MM.1S (cell line): ENCODE measurements around the gene TARS1.

Experiments used
- DNase-seq: peaks from one replicate; pipeline ENCODE4 v3.0.0-alpha.2; 2015
- H2AFZ ChIP-seq: fragments of 300-600 bp; sonication (generic); 2 replicates; pipeline ENCODE4 v1.6.0; 2016; ENCODE audit warnings: antibody characterized with exemption, low read length
- H3F3A ChIP-seq: fragments of 300-600 bp; sonication (generic); 2 replicates; pipeline ENCODE4 v1.6.1; 2016; ENCODE audit warnings: mild to moderate bottlenecking, antibody characterized with exemption, low read length, moderate library complexity, mixed read lengths; ENCODE audit not compliant: insufficient read depth
- H3K27ac ChIP-seq: fragments of 300-600 bp; sonication (generic); 2 replicates; pipeline ENCODE4 v1.5.1; 2016; ENCODE audit warnings: mild to moderate bottlenecking, low read length
- H3K27me3 ChIP-seq: fragments of 300-600 bp; sonication (generic); replicated peaks from 2 replicates; pipeline ENCODE4 v1.6.0; 2016; ENCODE audit warnings: low read length; ENCODE audit not compliant: insufficient read depth
- H3K36me3 ChIP-seq: fragments of 300-600 bp; sonication (generic); replicated peaks from 2 replicates; pipeline ENCODE4 v1.6.1; 2016; ENCODE audit warnings: mild to moderate bottlenecking, low read length, mixed read lengths; ENCODE audit not compliant: insufficient read depth
- H3K4me1 ChIP-seq: fragments of 300-600 bp; sonication (generic); 2 replicates; pipeline ENCODE4 v1.6.1; 2016; ENCODE audit warnings: low read length, mixed read lengths
- H3K4me2 ChIP-seq: fragments of 300-600 bp; sonication (generic); 2 replicates; pipeline ENCODE4 v1.6.0; 2016; ENCODE audit warnings: low read depth, low read length
- H3K4me3 ChIP-seq: fragments of 300-600 bp; sonication (generic); 2 replicates; pipeline ENCODE4 v1.5.1; 2016; ENCODE audit warnings: low read length, mixed read lengths
- H3K79me2 ChIP-seq: fragments of 300-600 bp; sonication (generic); 2 replicates; pipeline ENCODE4 v1.6.1; 2016; ENCODE audit warnings: mixed run types, low read length, mixed read lengths
- H3K9ac ChIP-seq: fragments of 300-600 bp; sonication (generic); 2 replicates; pipeline ENCODE4 v1.6.1; 2016; ENCODE audit warnings: low read length, mixed read lengths
- H3K9me2 ChIP-seq: fragments of 300-600 bp; sonication (generic); replicated peaks from 2 replicates; pipeline ENCODE4 v1.6.1; 2016; ENCODE audit warnings: mild to moderate bottlenecking, low read length, mixed read lengths; ENCODE audit not compliant: insufficient read depth
- H3K9me3 ChIP-seq: fragments of 300-600 bp; sonication (generic); replicated peaks from 2 replicates; pipeline ENCODE4 v1.6.1; 2016; ENCODE audit warnings: mild to moderate bottlenecking, low read length, mixed read lengths; ENCODE audit not compliant: insufficient read depth
- H4K20me1 ChIP-seq: fragments of 300-600 bp; sonication (generic); 2 replicates; pipeline ENCODE4 v1.6.1; 2016; ENCODE audit warnings: mild to moderate bottlenecking, low read length, moderate library complexity, mixed read lengths; ENCODE audit not compliant: insufficient read depth
- CTCF ChIP-seq: fragments of 300-600 bp; sonication (generic); IDR thresholded peaks from 2 replicates; pipeline ENCODE4 v1.5.1; 2016; ENCODE audit warnings: antibody characterized with exemption, low read length, mixed read lengths
- EZH2 ChIP-seq: fragments of 300-600 bp; sonication (generic); optimal IDR thresholded peaks from 2 replicates; pipeline ENCODE3; 2017; ENCODE audit warnings: low read depth, mild to moderate bottlenecking, antibody characterized with exemption, low read length, mixed read lengths
- EZH2phosphoT487 ChIP-seq: fragments of 300-600 bp; sonication (generic); IDR thresholded peaks from 2 replicates; pipeline ENCODE4 v1.6.1; 2018; ENCODE audit warnings: antibody characterized with exemption, low read length

TARS1 gene

GRCh38 chr5:33430983-33431382 lies 9.8 kb upstream of the TARS1 start:
- no peaks in the 10 kb centered on the region for H3F3A ChIP-seq
- H3K9me2 ChIP-seq, result no peaks in the 10 kb centered on the region
- H3K36me3 ChIP-seq, result no peaks in the 10 kb centered on the region
- 0 out of 2 replicates have a peak, but pooled peaks cover 3% of the 10 kb centered on the region for H3K4me1 ChIP-seq
- H3K4me3 ChIP-seq, result no peak overlapping the region
- H3K27me3 ChIP-seq, result no peaks in the 10 kb centered on the region
- no peaks in the 10 kb centered on the region for H3K79me2 ChIP-seq
- no peak overlapping the region for H3K27ac ChIP-seq
- TF ChIP-seq EZH2phosphoT487 (no peak), EZH2 (no peak), CTCF (no peak)
- H4K20me1 ChIP-seq, result no peaks in the 10 kb centered on the region
- H3K4me2 ChIP-seq, result no peak overlapping the region
- H2AFZ ChIP-seq, result no peak overlapping the region
- no peaks in the 10 kb centered on the region for H3K9me3 ChIP-seq
- DNase-seq, result no peak
- H3K9ac ChIP-seq, result no peak overlapping the region

- no peaks in the 10 kb centered on the region for H3K9me3 ChIP-seq
- H3K27me3 ChIP-seq, result no peaks in the 10 kb centered on the region
- H3K36me3 ChIP-seq, result no peaks in the 10 kb centered on the region
- H3K27ac ChIP-seq, result no peak overlapping the region
- no peak overlapping the region for H3K4me2 ChIP-seq
- H4K20me1 ChIP-seq, result no peaks in the 10 kb centered on the region
- DNase-seq, result no peak
- H3K4me3 ChIP-seq, result no peak overlapping the region
- H3F3A ChIP-seq, result no peaks in the 10 kb centered on the region
- no peak overlapping the region for H3K9ac ChIP-seq
- H3K4me1 ChIP-seq, result 0 out of 2 replicates have a peak, but pooled peaks cover 3% of the 10 kb centered on the region
- no peaks in the 10 kb centered on the region for H3K9me2 ChIP-seq
- TF ChIP-seq CTCF, result no peak
- no peak for TF ChIP-seq EZH2
- no peaks in the 10 kb centered on the region for H3K79me2 ChIP-seq
- no peak overlapping the region for H2AFZ ChIP-seq
Measured at GRCh38 chr5:33432656-33433055, 8.1 kb upstream of the TARS1 start.

DNA sequence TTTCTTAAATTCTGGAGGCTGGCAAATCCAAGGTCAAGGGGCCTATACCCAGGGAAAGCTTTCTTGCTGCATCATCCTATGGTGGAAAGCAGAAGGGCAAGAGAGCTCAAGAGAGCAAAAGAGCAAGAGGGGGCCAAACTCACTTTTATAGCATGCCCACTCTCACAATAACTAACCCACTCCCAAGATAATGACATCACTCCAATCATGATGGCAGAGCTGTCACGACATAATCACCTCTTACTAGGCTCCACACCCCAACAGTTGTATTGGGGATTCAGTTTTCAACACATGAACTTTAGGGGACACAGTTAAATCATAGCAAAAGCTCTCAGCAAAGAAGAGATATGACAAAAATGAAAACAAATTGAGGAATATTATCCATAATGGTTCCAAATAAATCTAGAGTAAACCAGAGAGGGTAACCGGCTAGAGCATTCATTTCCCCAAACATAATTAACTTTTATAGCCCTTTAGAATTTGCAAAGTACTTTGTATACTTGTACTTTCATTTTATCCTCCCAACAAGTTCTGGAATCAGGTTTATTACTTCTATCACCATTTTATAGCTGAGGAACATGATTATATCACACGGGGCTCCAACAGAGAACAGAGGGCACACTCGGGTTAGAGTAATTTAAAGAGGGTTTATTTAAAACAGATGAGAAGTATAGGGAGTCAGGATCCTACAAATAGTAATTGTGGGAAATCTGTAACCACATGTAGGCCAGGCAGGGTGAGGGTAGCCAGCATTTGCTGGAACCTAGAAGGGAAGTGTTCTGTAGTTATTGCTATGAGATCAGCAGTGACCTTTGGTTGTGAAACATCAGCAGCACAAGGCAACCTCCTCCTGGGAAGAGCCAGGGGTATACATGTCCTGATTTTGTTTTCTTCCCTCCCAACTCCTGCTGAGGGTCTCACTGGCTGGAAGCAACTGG lies 7.2 kb upstream of the TARS1 start:
- Histone ChIP-seq H3F3A (no peaks in the 10 kb centered on the region), H3K4me2 (no peak overlapping the region), H2AFZ (no peak overlapping the region), H3K9me2 (no peaks in the 10 kb centered on the region), H3K9ac (no peak overlapping the region), H3K9me3 (no peaks in the 10 kb centered on the region), H3K79me2 (0 out of 2 replicates have a peak, but pooled peaks cover 1% of the 10 kb centered on the region), H4K20me1 (no peaks in the 10 kb centered on the region), H3K4me1 (0 out of 2 replicates have a peak, but pooled peaks cover 3% of the 10 kb centered on the region), H3K27me3 (no peaks in the 10 kb centered on the region), H3K4me3 (no peak overlapping the region), H3K36me3 (no peaks in the 10 kb centered on the region), H3K27ac (no peak overlapping the region)
- TF ChIP-seq EZH2 (no peak), CTCF (no peak)
- DNase-seq, result no peak
